ENCODE results near the gene WBP2.
A peak's percentile ranks its signal among the peaks of the same experiment; 100 is the strongest.

WBP2 gene

DNA sequence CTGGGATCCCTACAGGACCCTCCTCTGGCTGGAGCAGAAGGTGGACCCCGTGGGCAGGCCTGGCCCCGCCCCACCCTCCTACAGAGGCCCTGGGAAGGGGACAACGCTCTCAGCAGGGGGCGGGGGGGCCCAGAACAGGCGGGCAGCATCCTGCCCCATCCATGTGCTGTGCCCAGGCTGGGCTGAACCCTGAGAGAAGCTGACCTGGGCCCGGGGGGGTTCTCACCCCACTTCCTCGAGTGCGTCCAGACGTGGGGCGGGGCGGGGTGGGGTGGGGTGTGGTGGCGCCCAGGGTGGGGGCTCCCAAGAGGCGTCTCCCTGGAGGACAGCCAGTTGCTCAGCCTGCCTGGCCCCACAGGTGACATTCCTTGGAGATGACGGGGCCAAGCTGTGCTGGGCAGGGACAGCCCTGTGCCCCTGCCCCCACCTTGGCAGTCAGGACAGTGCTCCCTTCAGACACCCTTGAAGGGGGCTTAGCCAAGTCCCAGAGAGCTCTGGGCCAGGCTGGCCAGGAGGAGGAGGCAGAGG is 10.5 kb downstream of the WBP2 start:
- DNase-seq (ENCODE audit: low read depth), result no peak

DNA sequence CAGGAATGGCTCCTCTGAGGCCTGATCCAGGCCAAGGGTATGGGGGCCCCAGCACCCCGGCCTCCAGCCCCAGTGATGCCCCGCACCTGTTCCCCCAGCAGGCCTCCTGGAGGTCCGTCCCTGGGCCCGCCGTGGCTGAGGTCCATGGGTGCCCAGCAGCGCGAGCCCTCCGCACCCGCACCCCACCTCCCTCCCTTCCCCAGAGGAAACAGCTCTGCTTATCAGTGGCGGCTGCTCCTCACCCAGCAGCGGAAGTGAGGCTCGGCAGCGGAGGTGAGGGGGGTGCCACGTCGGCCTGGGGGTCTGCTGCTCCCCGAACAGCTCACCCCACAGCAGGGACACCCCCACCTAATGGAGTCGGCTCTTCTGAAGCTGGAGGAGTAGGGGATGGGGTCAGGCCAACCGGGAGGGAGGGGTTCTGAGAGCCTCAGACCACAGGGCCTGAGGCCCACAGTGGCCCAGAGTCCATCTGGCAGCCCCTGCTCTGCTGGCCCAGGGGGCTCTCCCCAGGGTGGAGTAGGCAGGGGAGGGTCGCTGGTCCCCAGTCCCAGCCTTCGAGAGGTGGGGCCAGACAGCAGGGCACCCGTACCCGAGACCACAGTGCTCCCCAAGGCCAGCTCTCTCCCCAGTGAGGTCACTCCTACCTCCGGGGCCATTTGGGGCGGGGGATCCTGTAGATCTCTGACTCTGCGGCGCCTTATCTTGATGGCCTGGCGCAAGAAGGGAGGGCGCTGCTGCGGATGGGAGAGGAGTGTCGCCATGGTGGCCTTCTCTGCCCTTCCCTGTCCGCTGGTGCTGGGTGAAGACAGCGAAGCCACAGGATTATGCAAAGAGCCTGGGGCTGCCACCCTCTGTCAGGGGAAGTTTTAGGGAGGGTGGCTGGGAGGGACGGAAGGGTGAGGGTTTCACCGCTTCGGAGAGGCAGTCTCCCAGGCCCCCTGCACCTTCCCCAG is 11.3 kb downstream of the WBP2 start, which contains the start of gene UNC13D:
Gene UNC13D (minus strand): TSS at position 828 of the 953 bp plus-strand sequence. CDS start 67 bp downstream, at position 761.
- DNase-seq (ENCODE audit: low read depth), result peak; percentile 39

DNA sequence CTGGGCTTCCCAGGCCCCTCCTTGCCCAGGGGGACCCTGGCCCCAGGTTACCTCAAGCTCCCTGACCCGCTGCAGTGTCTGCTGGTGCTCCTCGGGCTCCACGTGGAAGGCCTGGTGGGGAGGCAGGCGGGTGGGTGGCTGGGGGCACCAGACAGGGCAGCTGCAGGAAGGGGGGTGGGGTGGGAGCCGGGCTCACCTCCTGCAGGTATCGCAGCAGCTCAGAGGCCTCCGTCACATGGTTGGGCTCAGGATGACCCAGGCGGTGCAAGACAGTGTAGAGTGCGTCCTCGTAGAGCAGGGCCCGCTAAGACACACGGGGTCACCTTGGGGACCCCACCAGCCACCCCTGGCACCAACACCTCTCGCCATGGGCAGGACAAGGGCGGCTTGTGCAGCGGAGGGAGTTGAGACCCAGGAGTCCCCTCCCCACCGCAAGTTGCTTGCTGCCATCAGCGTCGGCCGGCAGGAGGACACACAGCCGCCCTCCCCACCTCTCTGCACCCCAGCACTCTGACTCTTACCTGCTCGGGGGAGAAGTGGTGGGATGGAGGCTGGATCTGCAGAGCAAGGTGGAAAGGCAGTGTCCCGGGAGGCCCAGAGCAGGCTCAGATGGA is 12.1 kb downstream of the WBP2 start:
- DNase-seq (ENCODE audit: low read depth), result no peak

DNA sequence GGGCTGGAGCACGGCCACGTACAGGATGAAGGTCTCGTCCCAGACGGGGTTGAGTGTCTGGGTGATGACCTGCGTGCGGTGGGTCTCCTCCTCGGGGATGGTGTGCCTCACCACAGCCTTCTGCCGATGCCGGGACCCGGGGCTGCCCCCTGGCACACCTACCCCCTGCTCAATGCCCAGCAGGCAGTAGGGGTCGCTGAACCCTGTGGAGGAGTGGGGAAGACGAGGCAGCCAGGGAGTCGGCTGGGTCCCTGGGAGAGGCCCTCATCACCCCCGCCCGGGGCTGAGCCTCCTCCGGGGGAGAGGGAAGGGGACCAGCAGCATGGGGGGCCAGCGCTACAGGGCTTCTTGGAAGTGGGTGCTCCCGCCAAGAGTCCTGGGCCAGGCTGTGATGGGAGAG is 12.7 kb downstream of the WBP2 start:
- DNase-seq (ENCODE audit: low read depth), result no peak

DNA sequence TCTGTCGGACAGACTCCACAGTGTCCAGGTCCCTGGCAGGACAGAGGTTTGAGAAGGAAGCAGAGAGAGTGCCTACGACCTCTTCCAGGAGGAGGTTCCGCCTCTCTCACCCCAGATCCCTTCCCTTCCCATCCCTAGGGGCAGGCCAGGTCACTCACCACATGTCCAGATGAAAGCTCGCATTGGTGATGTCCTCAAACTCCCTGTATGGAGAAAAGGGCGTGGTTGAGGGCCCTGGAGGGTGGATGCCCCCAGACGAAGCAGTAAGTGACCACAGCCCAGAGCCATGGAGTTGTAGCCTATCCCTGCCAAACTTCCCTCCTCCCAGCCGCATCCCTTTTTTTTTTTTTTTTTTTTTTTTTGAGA is 14.4 kb downstream of the WBP2 start:
- no peak for DNase-seq (ENCODE audit: low read depth)

- DNase-seq (ENCODE audit: low read depth), result no peak
Observed at GRCh38 chr17:75839942-75840798, 15.0 kb downstream of the WBP2 start.

GRCh38 chr17:75838410-75838809 is 16.7 kb downstream of the WBP2 start:
- no peak for DNase-seq (ENCODE audit: low read depth)

GRCh38 chr17:75837899-75838298 is 17.2 kb downstream of the WBP2 start:
- no peak for DNase-seq (ENCODE audit: low read depth)

- DNase-seq (ENCODE audit: low read depth), result no peak
Observed at GRCh38 chr17:75836605-75837004, 18.5 kb downstream of the WBP2 start.

- DNase-seq (ENCODE audit: low read depth), result no peak
Observed at GRCh38 chr17:75835654-75835987, 19.5 kb downstream of the WBP2 start.

GRCh38 chr17:75834928-75835653 is 20.0 kb downstream of the WBP2 start:
- no peak for DNase-seq (ENCODE audit: low read depth)

DNA sequence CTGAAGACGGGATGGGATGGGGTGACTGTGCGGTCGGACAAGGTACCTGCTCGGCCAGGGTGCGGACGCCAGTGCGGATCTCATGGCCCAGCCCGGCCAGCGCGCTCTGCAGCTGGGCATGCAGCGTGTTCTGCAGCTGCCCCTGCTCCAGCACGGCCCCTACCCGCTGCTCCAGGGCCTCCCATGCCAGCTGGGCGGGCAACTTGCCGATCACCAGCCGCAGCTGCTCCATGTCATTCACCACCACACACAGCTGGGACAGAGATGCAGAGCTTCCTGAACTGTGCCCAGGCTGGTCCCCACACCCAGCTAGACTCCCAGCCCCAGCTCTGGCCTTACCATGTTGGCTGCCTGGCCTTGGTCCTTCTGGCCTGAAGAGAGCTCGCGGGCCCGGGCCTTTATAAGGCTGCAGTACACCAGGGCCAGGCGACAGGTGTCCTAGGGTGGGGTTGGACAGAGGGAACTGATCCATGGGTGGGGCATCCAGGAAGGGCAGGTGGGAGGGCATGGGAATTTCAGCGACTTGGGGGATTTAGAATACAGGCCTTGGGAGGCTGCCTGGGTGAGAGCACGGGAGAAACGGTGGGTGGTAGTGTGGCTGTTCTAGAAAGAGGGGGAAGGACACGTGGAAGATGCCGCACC is 20.7 kb downstream of the WBP2 start:
- no peak for DNase-seq (ENCODE audit: low read depth)

GRCh38 chr17:75832652-75833400 is 22.3 kb downstream of the WBP2 start:
- DNase-seq (ENCODE audit: low read depth), result no peak

- DNase-seq (ENCODE audit: low read depth), result peak; percentile 21
Observed at GRCh38 chr17:75832164-75832651, 22.9 kb downstream of the WBP2 start.

DNA sequence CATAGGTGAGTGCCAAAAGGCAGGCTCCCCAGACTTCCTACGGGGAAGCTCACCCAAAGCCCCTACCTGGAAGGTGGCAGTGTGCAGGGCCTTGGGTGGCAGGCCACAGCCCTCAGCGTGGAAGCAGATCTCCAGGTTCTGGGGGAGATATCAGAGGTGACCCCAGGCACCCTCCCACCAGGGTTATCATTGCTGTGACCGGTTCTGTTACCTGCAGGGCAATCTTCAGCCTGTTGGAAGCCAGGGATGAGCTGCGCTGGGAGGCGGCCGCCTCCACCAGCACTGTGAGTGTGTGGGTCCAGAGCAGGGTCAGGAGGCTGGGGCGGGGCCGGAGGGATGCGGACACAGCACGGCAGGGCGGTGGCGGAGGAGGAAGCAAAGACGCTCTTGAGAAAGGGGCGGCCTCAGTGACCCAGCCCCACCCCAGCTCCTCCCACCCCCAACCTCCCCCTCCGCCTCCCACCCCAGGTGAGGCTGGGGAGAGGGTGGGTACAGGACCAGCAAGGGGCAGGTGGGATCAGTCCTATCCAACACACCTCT is 24.0 kb downstream of the WBP2 start:
- no peak for DNase-seq (ENCODE audit: low read depth)

DNA sequence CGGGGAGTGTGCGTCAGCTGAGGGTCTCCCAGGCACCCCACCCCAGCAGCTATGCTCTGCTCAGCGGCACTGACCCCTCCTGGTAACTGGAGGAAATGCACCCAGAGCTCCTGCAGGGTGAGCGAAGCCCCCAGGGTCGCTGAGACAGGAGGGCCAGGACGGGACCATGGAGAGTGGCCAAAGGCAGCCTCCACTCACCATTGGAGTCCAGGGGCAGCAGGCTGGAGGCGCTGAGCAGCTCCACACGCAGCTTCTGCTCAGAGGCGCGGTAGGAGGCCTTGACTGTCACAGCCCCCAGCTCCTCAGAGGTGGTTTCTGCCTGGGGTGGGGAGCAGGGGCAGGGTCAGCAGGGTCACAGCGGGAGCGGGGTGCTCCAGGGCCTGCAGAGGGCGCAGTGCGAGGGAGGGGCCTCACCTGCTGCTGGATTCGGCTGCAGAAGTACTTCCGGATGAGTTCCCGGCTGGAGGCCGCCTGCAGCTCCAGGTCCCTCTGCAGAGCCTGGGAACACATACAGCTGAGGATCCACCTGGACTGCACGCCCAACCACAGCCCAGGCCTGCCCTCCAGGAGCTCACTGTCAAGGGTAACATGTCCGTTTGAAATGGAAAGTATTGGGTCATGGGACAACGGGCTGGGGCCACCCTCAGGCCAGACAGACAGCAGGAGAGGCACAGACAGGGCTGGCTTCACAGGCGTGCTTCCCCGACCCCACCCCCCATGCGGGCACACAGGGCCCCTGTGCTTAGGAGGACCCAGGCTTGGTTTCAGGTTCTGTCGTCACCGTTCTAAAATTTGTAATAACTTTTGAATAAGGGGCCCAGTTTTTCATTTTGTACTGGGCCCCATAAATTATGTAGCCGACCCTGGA is 24.7 kb downstream of the WBP2 start:
- DNase-seq (ENCODE audit: low read depth), result no peak

GRCh38 chr17:75829747-75830146 is 25.4 kb downstream of the WBP2 start:
- DNase-seq (ENCODE audit: low read depth), result no peak

- no peak for DNase-seq (ENCODE audit: low read depth)
Observed at GRCh38 chr17:75828741-75829140, 26.4 kb downstream of the WBP2 start.

DNA sequence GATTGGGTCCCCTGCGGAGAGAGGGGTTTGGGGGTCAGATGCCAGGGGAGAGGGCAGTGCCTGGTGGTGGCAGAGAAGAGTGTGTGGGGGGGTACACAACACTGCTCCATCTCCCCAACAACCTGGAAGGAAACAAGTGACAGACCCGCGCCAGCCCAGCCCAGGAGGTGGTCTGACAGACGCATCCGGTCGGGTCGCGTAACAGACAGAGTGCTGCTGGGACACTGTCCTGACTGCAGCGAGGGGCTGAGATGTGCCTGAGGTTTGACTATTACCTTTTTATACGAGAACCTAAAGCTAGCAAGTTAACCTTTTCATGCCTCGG is 27.1 kb downstream of the WBP2 start:
- no peak for DNase-seq (ENCODE audit: low read depth)
